ENCODE data around the gene NEDD4L. TPM values are rescaled to one million over a fixed set of nuclear protein-coding genes. Genes with fewer than 3 reads are reported as not detected.
A peak's percentile ranks its signal among the peaks of the same experiment; 100 is the strongest.

NEDD4L gene
- total RNA-seq, 2 donors from 2014 or later: 149 to 212 TPM

DNA sequence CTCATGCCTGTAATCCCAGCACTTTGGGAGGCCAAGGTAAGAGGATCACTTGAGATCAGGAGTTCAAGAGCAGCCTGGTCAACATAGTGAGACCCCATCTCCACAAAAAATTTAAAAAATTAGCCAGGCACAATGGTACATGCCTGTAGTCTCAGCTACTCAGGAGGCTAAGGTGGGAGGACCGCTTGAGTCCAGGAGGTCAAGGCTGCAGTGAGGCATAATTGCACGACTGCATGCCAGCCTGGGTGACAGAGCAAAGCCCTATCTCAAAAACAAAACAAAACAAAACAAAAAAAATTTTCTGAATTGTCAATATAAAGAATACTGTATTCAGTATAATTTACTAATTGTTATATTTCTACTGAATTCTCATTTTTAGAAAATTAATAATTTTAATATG, 20.9 kb upstream of the NEDD4L start:
- Histone ChIP-seq H3K4me1 (peaks cover 15% of the 10 kb centered on the region), H3K27ac (no peak overlapping the region), H3K9ac (ENCODE audit: low read depth in 2 of 2, low read length in 2 of 2) (no peak overlapping the region), H3K4me3 (no peak overlapping the region), H3K27me3 (no peaks in the 10 kb centered on the region), H3K36me3 (no peaks in the 10 kb centered on the region), H3K9me3 (no peaks in the 10 kb centered on the region)
- intact Hi-C loops (cut with DNase I): no loop called here
- DNase-seq: no peak
- TF ChIP-seq, protein P1, sequence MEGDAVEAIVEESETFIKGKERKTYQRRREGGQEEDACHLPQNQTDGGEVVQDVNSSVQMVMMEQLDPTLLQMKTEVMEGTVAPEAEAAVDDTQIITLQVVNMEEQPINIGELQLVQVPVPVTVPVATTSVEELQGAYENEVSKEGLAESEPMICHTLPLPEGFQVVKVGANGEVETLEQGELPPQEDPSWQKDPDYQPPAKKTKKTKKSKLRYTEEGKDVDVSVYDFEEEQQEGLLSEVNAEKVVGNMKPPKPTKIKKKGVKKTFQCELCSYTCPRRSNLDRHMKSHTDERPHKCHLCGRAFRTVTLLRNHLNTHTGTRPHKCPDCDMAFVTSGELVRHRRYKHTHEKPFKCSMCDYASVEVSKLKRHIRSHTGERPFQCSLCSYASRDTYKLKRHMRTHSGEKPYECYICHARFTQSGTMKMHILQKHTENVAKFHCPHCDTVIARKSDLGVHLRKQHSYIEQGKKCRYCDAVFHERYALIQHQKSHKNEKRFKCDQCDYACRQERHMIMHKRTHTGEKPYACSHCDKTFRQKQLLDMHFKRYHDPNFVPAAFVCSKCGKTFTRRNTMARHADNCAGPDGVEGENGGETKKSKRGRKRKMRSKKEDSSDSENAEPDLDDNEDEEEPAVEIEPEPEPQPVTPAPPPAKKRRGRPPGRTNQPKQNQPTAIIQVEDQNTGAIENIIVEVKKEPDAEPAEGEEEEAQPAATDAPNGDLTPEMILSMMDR (IDR thresholded peaks at IDR 0.05): no peak

DNA sequence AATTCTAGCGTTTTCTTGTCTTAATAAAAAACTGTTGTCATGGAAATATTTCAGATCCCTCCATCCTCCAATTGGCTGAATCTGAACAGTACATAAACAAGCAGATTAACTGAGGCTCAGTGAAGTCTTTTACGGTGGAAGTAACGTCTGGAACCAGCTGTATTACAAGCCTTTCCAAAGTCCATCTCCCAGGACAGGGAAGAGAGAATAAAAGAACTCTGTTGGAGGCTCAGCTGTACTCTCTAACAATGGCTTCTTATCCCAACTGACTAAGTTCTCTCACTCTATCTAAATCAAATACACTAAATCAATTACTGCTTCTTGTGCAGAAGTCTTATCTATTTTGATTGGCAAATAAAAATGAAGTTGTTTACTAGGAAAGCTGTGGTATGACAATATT, 19.9 kb upstream of the NEDD4L start:
- H3K4me1 ChIP-seq: peaks cover 15% of the 10 kb centered on the region
- H3K9me3 ChIP-seq: no peaks in the 10 kb centered on the region
- DNase-seq: no peak
- intact Hi-C loops (cut with DNase I): no loop called here
- peak overlapping the region; percentile 37 for H3K27ac ChIP-seq
- H3K36me3 ChIP-seq: no peaks in the 10 kb centered on the region
- TF ChIP-seq, protein P1 (IDR thresholded peaks at IDR 0.05): no peak
- no peaks in the 10 kb centered on the region for H3K27me3 ChIP-seq
- H3K9ac ChIP-seq (ENCODE audit: low read depth in 2 of 2, low read length in 2 of 2): peak overlapping the region in 1 of 2 donors; percentile 48
- H3K4me3 ChIP-seq: no peak overlapping the region

DNA sequence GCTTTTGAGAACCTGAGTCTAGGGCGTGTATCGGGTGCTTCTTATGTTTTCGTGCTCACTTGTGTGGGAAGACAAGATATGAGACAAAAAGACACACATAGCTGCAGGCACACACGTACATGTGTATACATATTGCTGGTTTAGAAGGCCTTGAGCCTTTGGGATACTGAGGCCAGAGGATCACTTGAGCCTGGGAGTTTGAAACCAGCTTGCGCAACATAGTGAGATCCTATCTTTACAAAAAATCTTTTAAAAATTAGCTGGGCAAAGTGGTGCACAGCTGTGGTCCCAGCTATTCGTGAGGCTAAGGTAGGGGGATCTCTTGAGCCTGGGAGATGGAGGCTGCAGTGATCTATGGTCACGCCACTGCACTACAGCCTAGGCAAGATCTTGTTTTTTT, 18.8 kb upstream of the NEDD4L start:
- no peak for DNase-seq
- Histone ChIP-seq H3K27me3 (no peaks in the 10 kb centered on the region), H3K9me3 (no peaks in the 10 kb centered on the region), H3K4me1 (peaks cover 15% of the 10 kb centered on the region), H3K27ac (no peak overlapping the region), H3K4me3 (no peak overlapping the region), H3K9ac (ENCODE audit: low read depth in 2 of 2, low read length in 2 of 2) (no peak overlapping the region), H3K36me3 (no peaks in the 10 kb centered on the region)
- intact Hi-C loops (cut with DNase I): no loop called here
- TF ChIP-seq, protein P1 (IDR thresholded peaks at IDR 0.05): no peak

DNA sequence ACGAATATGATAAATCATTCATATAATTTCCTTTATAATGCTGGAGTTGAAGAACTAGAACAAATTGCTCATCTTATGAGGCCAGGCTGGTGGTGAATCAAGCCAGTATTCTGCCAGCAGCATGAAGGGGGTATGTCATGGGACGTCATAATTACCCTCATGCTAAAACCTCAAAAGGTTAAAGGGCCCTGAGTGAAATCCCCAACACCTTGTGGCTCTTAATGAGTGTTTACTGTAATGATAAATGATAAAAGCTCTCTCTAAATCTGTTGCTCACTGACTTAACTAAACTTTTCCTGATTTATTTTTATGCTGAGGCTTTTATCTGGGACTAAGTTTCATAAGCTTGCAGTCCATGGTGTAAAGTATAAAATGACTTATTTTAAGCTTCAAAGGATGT, 18.3 kb upstream of the NEDD4L start:
- no peaks in the 10 kb centered on the region for H3K9me3 ChIP-seq
- TF ChIP-seq, protein P1 (IDR thresholded peaks at IDR 0.05): no peak
- H3K4me3 ChIP-seq: no peak overlapping the region
- no peak for DNase-seq
- no peaks in the 10 kb centered on the region for H3K36me3 ChIP-seq
- H3K27me3 ChIP-seq: no peaks in the 10 kb centered on the region
- peaks cover 10% of the 10 kb centered on the region for H3K4me1 ChIP-seq
- intact Hi-C loops (cut with DNase I): no loop called here
- no peak overlapping the region for H3K9ac ChIP-seq (ENCODE audit: low read depth in 2 of 2, low read length in 2 of 2)
- no peak overlapping the region for H3K27ac ChIP-seq

DNA sequence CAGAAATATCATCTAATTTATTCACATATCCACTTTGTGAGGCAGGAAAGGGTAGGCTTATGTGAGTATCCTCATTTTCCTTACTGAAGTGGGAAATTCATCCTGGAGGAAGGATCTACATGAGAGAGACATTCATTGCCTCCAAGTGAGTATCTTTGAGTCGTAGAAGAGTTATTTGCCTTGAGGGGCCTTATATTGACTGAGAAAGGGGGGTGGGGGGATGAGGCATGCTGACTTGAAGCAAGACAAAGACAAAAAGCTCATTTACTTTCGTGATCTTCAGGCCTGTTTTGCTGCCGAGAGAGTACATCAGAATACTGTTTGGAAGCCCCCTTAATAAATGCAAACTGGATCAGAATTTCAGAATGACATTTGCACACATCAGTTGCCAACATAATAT, 17.6 kb upstream of the NEDD4L start:
- TF ChIP-seq, protein P1 (IDR thresholded peaks at IDR 0.05): no peak
- H3K27ac ChIP-seq: no peak overlapping the region
- H3K9me3 ChIP-seq: no peaks in the 10 kb centered on the region
- H3K36me3 ChIP-seq: no peaks in the 10 kb centered on the region
- H3K27me3 ChIP-seq: no peaks in the 10 kb centered on the region
- H3K4me3 ChIP-seq: no peak overlapping the region
- no peak overlapping the region for H3K9ac ChIP-seq (ENCODE audit: low read depth in 2 of 2, low read length in 2 of 2)
- DNase-seq: no peak
- peaks cover 9% of the 10 kb centered on the region for H3K4me1 ChIP-seq
- intact Hi-C loops (cut with DNase I): no loop called here

DNA sequence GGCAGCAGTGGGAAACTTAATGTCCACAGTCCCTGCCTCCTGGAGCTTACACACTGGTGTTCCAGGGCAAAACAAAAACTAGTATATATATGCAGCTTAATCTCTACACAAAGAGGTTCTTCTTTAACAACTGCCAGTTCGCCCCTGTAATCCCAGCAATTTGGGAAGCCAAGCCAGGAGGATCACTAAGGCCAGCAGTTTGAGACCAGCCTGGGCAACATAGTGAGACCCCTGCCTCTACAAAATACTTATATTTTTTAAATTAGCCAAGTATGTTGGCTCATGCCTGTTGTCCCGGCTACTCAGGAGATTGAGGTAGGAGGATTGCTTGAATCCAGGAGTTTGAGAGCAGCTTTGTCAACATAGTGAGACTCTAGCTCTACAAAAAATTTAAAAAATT, 17.2 kb upstream of the NEDD4L start:
- TF ChIP-seq, protein P1 (IDR thresholded peaks at IDR 0.05): no peak
- H3K36me3 ChIP-seq: no peaks in the 10 kb centered on the region
- intact Hi-C loops (cut with DNase I): no loop called here

More for the DNA sequence above, 17.2 kb upstream of the NEDD4L start:
- H3K9me3 ChIP-seq: no peaks in the 10 kb centered on the region
- H3K4me3 ChIP-seq: no peak overlapping the region
- no peaks in the 10 kb centered on the region for H3K27me3 ChIP-seq
- H3K4me1 ChIP-seq: peaks cover 9% of the 10 kb centered on the region
- H3K27ac ChIP-seq: no peak overlapping the region
- H3K9ac ChIP-seq (ENCODE audit: low read depth in 2 of 2, low read length in 2 of 2): no peak overlapping the region
- DNase-seq: no peak

All from colonic mucosa (tissue), 4 donors.